Fibroblast of lung (primary cell): ENCODE measurements around the gene KRTAP6-2. TPM values are rescaled to one million over a fixed set of nuclear protein-coding genes. Genes with fewer than 3 reads are reported as not detected.

Source experiments
- DNase-seq, 2 donors: peaks; one replicate each; pipeline versions ENCODE4 v3.0.0 to v3.0.0-alpha.2; 2010; ENCODE audit warnings: low read depth in 2 of 2
- H2AFZ ChIP-seq: 2 replicates; pipeline ENCODE4 v1.5.1; 2012; ENCODE audit warnings: low read length, control low read depth, inconsistent platforms
- H3K27ac ChIP-seq: 2 replicates; pipeline ENCODE4 v1.5.1; 2011; ENCODE audit warnings: low read length, control low read depth; ENCODE audit not compliant: insufficient read depth
- H3K27me3 ChIP-seq: 2 replicates; pipeline ENCODE4 v1.5.1; 2011; ENCODE audit warnings: mild to moderate bottlenecking, low read length; ENCODE audit not compliant: control insufficient read depth, insufficient read depth
- H3K36me3 ChIP-seq: 2 replicates; pipeline ENCODE4 v1.5.1; 2011; ENCODE audit warnings: low read length; ENCODE audit not compliant: control insufficient read depth, insufficient read depth
- H3K4me1 ChIP-seq: 2 replicates; pipeline ENCODE4 v1.5.1; 2011; ENCODE audit warnings: low read length; ENCODE audit not compliant: control insufficient read depth, insufficient read depth; ENCODE audit errors: extremely low read depth
- H3K4me2 ChIP-seq: 2 replicates; pipeline ENCODE4 v1.5.1; 2011; ENCODE audit warnings: low read length, control low read depth; ENCODE audit not compliant: insufficient read depth; ENCODE audit errors: extremely low read depth
- H3K4me3 ChIP-seq, 4 experiments: fragments of 200-600 bp in 1 of 4; sonication (generic) in 1 of 4; replicated peaks in 1 of 4; 2 replicates each; pipeline ENCODE4 v1.5.1; 2011 to 2016; ENCODE audit warnings: low read length in 4 of 4, low read depth in 3 of 4, mild to moderate bottlenecking in 3 of 4, control low read depth in 2 of 4, inconsistent platforms in 1 of 4, mixed read lengths in 1 of 4; ENCODE audit not compliant: insufficient read depth in 1 of 4; ENCODE audit errors: control extremely low read depth in 1 of 4
- H3K79me2 ChIP-seq: 2 replicates; pipeline ENCODE4 v1.5.1; 2012; ENCODE audit warnings: mild to moderate bottlenecking, low read length, inconsistent platforms; ENCODE audit not compliant: control insufficient read depth, insufficient read depth
- H3K9ac ChIP-seq: 2 replicates; pipeline ENCODE4 v1.5.1; 2011; ENCODE audit warnings: mild to moderate bottlenecking, low read length, control low read depth; ENCODE audit not compliant: insufficient read depth
- H3K9me3 ChIP-seq: 2 replicates; pipeline ENCODE4 v1.5.1; 2012; ENCODE audit warnings: low read depth, low read length; ENCODE audit not compliant: control insufficient read depth, insufficient read depth
- H4K20me1 ChIP-seq: 2 replicates; pipeline ENCODE4 v1.5.1; 2011; ENCODE audit warnings: low read length; ENCODE audit not compliant: control insufficient read depth, insufficient read depth; ENCODE audit errors: extremely low read depth
- CTCF ChIP-seq, 2 donors: IDR thresholded peaks in 1 of 2; conservative IDR thresholded peaks in 1 of 2; 1 replicate in 1 of 2; 2 replicates in 1 of 2; pipeline ENCODE4 v1.5.1; 2011 to 2012; ENCODE audit warnings: low read length in 2 of 2, control low read depth in 1 of 2, inconsistent platforms in 1 of 2, low read depth in 1 of 2, mild to moderate bottlenecking in 1 of 2
- EZH2 ChIP-seq: IDR thresholded peaks from 2 replicates; pipeline ENCODE4 v1.5.1; 2012; ENCODE audit warnings: low read length, control low read depth, mild to moderate bottlenecking; ENCODE audit errors: missing control alignments
- polyA plus RNA-seq, 2 donors: library from polyadenylated mRNA; depleted of rRNA in 1 of 2; stranded (reverse) in 1 of 2; unstranded in 1 of 2; fragments of >200 nt; gene quantifications; 2 replicates each; pipeline ENCODE4 v1.2.1, GENCODE V29; 2011 to 2012; ENCODE audit warnings: missing spikeins in 1 of 2
- total RNA-seq: library from RNA; depleted of rRNA; stranded (reverse); fragments of >200 nt; gene quantifications from 2 replicates; pipeline ENCODE4 v1.2.1, GENCODE V29; 2014

The KRTAP6-2 gene
- total and polyA plus RNA-seq, 2 donors (not counting 1 experiment from before 2014, with no cell fraction given), result not detected

GRCh38 chr21:30561264-30561895 lies 37.3 kb downstream of the KRTAP6-2 start, which contains the start of gene KRTAP19-7:
Gene KRTAP19-7, minus strand, starts transcription at chr21:30561314. Its CDS starts 25 bp downstream, at chr21:30561289.
- no peaks in the 10 kb centered on the region for H3K27me3 ChIP-seq
- TF ChIP-seq CTCF (conservative IDR thresholded peaks at IDR 0.05 in 1 of 2, IDR thresholded peaks at IDR 0.05 in 1 of 2; ENCODE audit: low read depth in 1 of 2, low read length in 2 of 2) (no peak), EZH2 (no peak)

GRCh38 chr21:30555095-30555494 lies 43.6 kb downstream of the KRTAP6-2 start:
- Histone ChIP-seq H3K36me3 (no peaks in the 10 kb centered on the region), H2AFZ (no peak overlapping the region), H4K20me1 (no peaks in the 10 kb centered on the region), H3K79me2 (no peaks in the 10 kb centered on the region), H3K27ac (no peak overlapping the region), H3K4me1 (no peaks in the 10 kb centered on the region), H3K9me3 (no peaks in the 10 kb centered on the region), H3K9ac (no peak overlapping the region), H3K4me2 (no peak overlapping the region), H3K4me3 (no peak overlapping the region), H3K27me3 (no peaks in the 10 kb centered on the region)
- no peak for DNase-seq
- TF ChIP-seq CTCF (conservative IDR thresholded peaks at IDR 0.05 in 1 of 2, IDR thresholded peaks at IDR 0.05 in 1 of 2; ENCODE audit: low read depth in 1 of 2, low read length in 2 of 2), result no peak
- TF ChIP-seq EZH2, result no peak

More at GRCh38 chr21:30561264-30561895, 37.3 kb downstream of the KRTAP6-2 start, which contains the start of gene KRTAP19-7:
- Histone ChIP-seq H3K9ac (no peak within 1 kb of the TSS), H3K4me2 (no peak within 1 kb of the TSS), H3K36me3 (no peaks in the 10 kb centered on the region), H3K4me3 (no peak within 1 kb of the TSS), H2AFZ (no peak within 1 kb of the TSS), H3K9me3 (no peaks in the 10 kb centered on the region), H3K79me2 (no peaks in the 10 kb centered on the region), H3K4me1 (no peaks in the 10 kb centered on the region), H4K20me1 (no peaks in the 10 kb centered on the region), H3K27ac (no peak within 1 kb of the TSS)
- DNase-seq, result no peak

GRCh38 chr21:30552782-30553181 lies 45.9 kb downstream of the KRTAP6-2 start:
- TF ChIP-seq CTCF (conservative IDR thresholded peaks at IDR 0.05 in 1 of 2, IDR thresholded peaks at IDR 0.05 in 1 of 2; ENCODE audit: low read depth in 1 of 2, low read length in 2 of 2), result no peak
- no peak for TF ChIP-seq EZH2
- Histone ChIP-seq H3K27ac (no peak overlapping the region), H3K4me1 (no peaks in the 10 kb centered on the region)

More at GRCh38 chr21:30552782-30553181, 45.9 kb downstream of the KRTAP6-2 start:
- no peaks in the 10 kb centered on the region for H3K9me3 ChIP-seq
- H3K36me3 ChIP-seq, result no peaks in the 10 kb centered on the region
- H3K4me2 ChIP-seq, result no peak overlapping the region
- no peaks in the 10 kb centered on the region for H3K79me2 ChIP-seq
- H4K20me1 ChIP-seq, result no peaks in the 10 kb centered on the region
- no peak overlapping the region for H3K9ac ChIP-seq
- no peaks in the 10 kb centered on the region for H3K27me3 ChIP-seq
- no peak overlapping the region for H3K4me3 ChIP-seq
- DNase-seq, result no peak
- no peak overlapping the region for H2AFZ ChIP-seq

Other genes starting within 250 kb of the KRTAP6-2 start
- gene KRTAP13-2, start 226.6 kb downstream of the KRTAP6-2 start, total RNA-seq, result not detected in 2 replicates
- not detected in 2 replicates for gene KRTAP13-2, start 226.6 kb downstream of the KRTAP6-2 start, polyA plus RNA-seq
- not detected in 2 replicates for gene KRTAP13-1, start 202.9 kb downstream of the KRTAP6-2 start, total RNA-seq
- not detected in 2 replicates for gene KRTAP13-1, start 202.9 kb downstream of the KRTAP6-2 start, polyA plus RNA-seq
- not detected in 2 replicates for gene KRTAP13-3, start 173.0 kb downstream of the KRTAP6-2 start, total RNA-seq
- not detected in 2 replicates for gene KRTAP13-3, start 173.0 kb downstream of the KRTAP6-2 start, polyA plus RNA-seq
- not detected in 2 replicates for gene KRTAP13-4, start 168.7 kb downstream of the KRTAP6-2 start, total RNA-seq
- not detected in 2 replicates for gene KRTAP13-4, start 168.7 kb downstream of the KRTAP6-2 start, polyA plus RNA-seq
- not detected in 2 replicates for gene KRTAP15-1, start 158.6 kb downstream of the KRTAP6-2 start, total RNA-seq
- gene KRTAP15-1, start 158.6 kb downstream of the KRTAP6-2 start, polyA plus RNA-seq, result not detected in 2 replicates
- not detected in 2 replicates for gene KRTAP19-1, start 118.5 kb downstream of the KRTAP6-2 start, total RNA-seq
- not detected in 2 replicates for gene KRTAP19-1, start 118.5 kb downstream of the KRTAP6-2 start, polyA plus RNA-seq
- not detected in 2 replicates for gene KRTAP19-2, start 111.5 kb downstream of the KRTAP6-2 start, total RNA-seq
- not detected in 2 replicates for gene KRTAP19-2, start 111.5 kb downstream of the KRTAP6-2 start, polyA plus RNA-seq
- not detected in 2 replicates for gene KRTAP19-3, start 106.9 kb downstream of the KRTAP6-2 start, total RNA-seq
- gene KRTAP19-3, start 106.9 kb downstream of the KRTAP6-2 start, polyA plus RNA-seq, result not detected in 2 replicates
- gene KRTAP19-4, start 101.7 kb downstream of the KRTAP6-2 start, total RNA-seq, result not detected in 2 replicates
- gene KRTAP19-4, start 101.7 kb downstream of the KRTAP6-2 start, polyA plus RNA-seq, result not detected in 2 replicates
- gene KRTAP19-5, start 96.8 kb downstream of the KRTAP6-2 start, total RNA-seq, result not detected in 2 replicates
- gene KRTAP19-5, start 96.8 kb downstream of the KRTAP6-2 start, polyA plus RNA-seq, result not detected in 2 replicates
- not detected in 2 replicates for gene KRTAP19-6, start 57.0 kb downstream of the KRTAP6-2 start, total RNA-seq
- not detected in 2 replicates for gene KRTAP19-6, start 57.0 kb downstream of the KRTAP6-2 start, polyA plus RNA-seq
- gene KRTAP19-7, start 37.6 kb downstream of the KRTAP6-2 start, total RNA-seq, result not detected in 2 replicates
- not detected in 2 replicates for gene KRTAP19-7, start 37.6 kb downstream of the KRTAP6-2 start, polyA plus RNA-seq
- gene KRTAP22-2, start 8.5 kb downstream of the KRTAP6-2 start, total RNA-seq, result not detected in 2 replicates
- not detected in 2 replicates for gene KRTAP22-2, start 8.5 kb downstream of the KRTAP6-2 start, polyA plus RNA-seq
- gene KRTAP6-3, start 6.5 kb downstream of the KRTAP6-2 start, total RNA-seq, result not detected in 2 replicates
- not detected in 2 replicates for gene KRTAP6-3, start 6.5 kb downstream of the KRTAP6-2 start, polyA plus RNA-seq
- gene KRTAP22-1, start 2.2 kb upstream of the KRTAP6-2 start, total RNA-seq, result not detected in 2 replicates
- not detected in 2 replicates for gene KRTAP22-1, start 2.2 kb upstream of the KRTAP6-2 start, polyA plus RNA-seq
- not detected in 2 replicates for gene KRTAP6-1, start 15.0 kb upstream of the KRTAP6-2 start, total RNA-seq
- gene KRTAP6-1, start 15.0 kb upstream of the KRTAP6-2 start, polyA plus RNA-seq, result not detected in 2 replicates
- not detected in 2 replicates for gene KRTAP20-1, start 17.5 kb upstream of the KRTAP6-2 start, total RNA-seq
- not detected in 2 replicates for gene KRTAP20-1, start 17.5 kb upstream of the KRTAP6-2 start, polyA plus RNA-seq
- gene KRTAP20-4, start 21.7 kb upstream of the KRTAP6-2 start, total RNA-seq, result not detected in 2 replicates
- gene KRTAP20-4, start 21.7 kb upstream of the KRTAP6-2 start, polyA plus RNA-seq, result not detected in 2 replicates
- not detected in 2 replicates for gene KRTAP20-2, start 36.3 kb upstream of the KRTAP6-2 start, total RNA-seq
- gene KRTAP20-2, start 36.3 kb upstream of the KRTAP6-2 start, polyA plus RNA-seq, result not detected in 2 replicates
- not detected in 2 replicates for gene KRTAP20-3, start 44.0 kb upstream of the KRTAP6-2 start, total RNA-seq
- gene KRTAP20-3, start 44.0 kb upstream of the KRTAP6-2 start, polyA plus RNA-seq, result not detected in 2 replicates
- gene KRTAP21-3, start 119.9 kb upstream of the KRTAP6-2 start, total RNA-seq, result not detected in 2 replicates
- gene KRTAP21-3, start 119.9 kb upstream of the KRTAP6-2 start, polyA plus RNA-seq, result not detected in 2 replicates
- not detected in 2 replicates for gene KRTAP21-2, start 148.4 kb upstream of the KRTAP6-2 start, total RNA-seq
- not detected in 2 replicates for gene KRTAP21-2, start 148.4 kb upstream of the KRTAP6-2 start, polyA plus RNA-seq
- gene KRTAP21-1, start 156.5 kb upstream of the KRTAP6-2 start, total RNA-seq, result not detected in 2 replicates
- not detected in 2 replicates for gene KRTAP21-1, start 156.5 kb upstream of the KRTAP6-2 start, polyA plus RNA-seq
- not detected in 2 replicates for gene KRTAP8-1, start 214.4 kb upstream of the KRTAP6-2 start, total RNA-seq
- gene KRTAP8-1, start 214.4 kb upstream of the KRTAP6-2 start, polyA plus RNA-seq, result not detected in 2 replicates
- not detected in 2 replicates for gene KRTAP7-1, start 230.9 kb upstream of the KRTAP6-2 start, total RNA-seq
- gene KRTAP7-1, start 230.9 kb upstream of the KRTAP6-2 start, polyA plus RNA-seq, result not detected in 2 replicates